GM21619 (cell line): ENCODE results near the gene ARID2.
A peak's percentile ranks its signal among the peaks of the same experiment; 100 is the strongest.

ENCODE experiments used
- ATAC-seq: cut with Tn5 transposase; IDR thresholded peaks from one replicate; pipeline ENCODE4 v1.9.1; 2021; ENCODE audit not compliant: unreplicated experiment

The ARID2 gene

DNA sequence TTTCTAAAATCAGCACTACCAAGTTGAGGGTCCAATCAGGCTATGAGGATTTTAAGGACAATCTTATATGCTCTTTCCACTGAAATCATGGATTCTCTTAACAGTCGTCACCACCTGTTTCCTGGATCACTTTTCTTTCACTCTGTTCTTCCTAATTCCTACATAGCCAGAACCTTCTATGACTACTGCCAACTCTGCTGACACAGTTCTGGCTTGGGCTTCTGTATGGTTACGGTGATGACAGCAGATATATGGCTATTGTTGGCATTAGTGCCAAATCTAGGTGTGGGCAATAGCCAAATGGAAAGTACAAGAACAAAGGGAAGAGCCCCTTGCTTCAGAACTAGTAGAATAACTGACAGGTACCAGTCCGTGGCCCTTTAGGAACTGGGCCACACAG lies 124.0 kb downstream of the ARID2 start:
- ATAC-seq, result no peak

- no peak for ATAC-seq
Observed at GRCh38 chr12:45863332-45863731, 133.8 kb downstream of the ARID2 start.

DNA sequence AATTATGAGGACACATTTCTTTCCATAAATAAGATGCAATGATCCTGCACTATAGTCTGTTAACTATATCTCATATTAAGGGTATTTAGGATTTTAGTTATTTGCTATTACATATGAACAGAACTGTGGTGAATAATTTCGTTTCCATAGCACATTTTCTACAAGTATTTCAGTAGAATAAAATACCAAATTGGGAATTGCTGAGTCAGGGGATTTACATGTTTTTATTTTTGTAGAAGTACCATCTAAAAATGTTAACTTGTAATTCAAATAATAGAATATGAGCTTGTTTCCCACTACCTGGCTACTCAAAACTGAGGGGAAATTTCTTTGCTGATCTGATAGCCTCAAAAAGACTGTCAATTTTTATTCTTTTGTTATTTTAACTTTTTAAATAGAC lies 136.8 kb downstream of the ARID2 start:
- no peak for ATAC-seq

DNA sequence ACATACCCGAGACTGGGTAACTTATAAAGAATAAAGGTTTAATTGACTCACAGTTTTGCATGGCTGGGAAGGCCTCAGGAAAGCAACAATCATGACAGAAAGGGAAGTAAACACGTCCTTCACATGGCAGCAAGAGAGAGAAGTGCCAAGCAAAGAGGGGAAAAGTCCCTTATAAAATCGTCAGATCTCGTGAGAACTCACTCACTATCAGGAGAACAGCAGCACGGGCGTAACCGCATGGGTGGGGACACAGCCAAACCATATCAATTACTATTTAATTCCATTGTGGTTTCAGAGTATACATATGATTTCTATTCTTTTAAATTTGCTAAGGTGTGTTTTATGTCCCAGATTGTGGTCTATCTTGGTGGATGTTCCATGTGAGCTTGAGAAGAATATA lies 142.9 kb downstream of the ARID2 start:
- no peak for ATAC-seq

DNA sequence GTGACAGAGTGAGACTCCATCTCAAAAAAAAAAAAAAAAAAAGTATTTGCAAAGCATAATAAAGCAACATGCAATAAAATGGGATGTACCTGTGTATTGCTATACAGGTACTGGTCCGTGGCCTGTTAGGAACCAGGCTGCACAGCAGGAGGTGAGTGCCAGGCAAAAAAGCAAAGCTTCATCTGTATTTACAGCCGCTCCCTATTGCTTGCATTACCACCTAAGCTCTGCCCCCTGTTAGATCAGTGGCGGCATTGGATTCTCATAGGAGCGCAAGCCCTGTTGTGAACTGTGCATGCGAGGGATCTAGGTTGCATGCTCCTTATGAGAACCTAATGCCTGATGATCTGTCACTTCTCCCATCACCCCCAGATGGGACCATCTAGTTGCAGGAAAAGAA lies 147.6 kb downstream of the ARID2 start:
- ATAC-seq, result no peak

DNA sequence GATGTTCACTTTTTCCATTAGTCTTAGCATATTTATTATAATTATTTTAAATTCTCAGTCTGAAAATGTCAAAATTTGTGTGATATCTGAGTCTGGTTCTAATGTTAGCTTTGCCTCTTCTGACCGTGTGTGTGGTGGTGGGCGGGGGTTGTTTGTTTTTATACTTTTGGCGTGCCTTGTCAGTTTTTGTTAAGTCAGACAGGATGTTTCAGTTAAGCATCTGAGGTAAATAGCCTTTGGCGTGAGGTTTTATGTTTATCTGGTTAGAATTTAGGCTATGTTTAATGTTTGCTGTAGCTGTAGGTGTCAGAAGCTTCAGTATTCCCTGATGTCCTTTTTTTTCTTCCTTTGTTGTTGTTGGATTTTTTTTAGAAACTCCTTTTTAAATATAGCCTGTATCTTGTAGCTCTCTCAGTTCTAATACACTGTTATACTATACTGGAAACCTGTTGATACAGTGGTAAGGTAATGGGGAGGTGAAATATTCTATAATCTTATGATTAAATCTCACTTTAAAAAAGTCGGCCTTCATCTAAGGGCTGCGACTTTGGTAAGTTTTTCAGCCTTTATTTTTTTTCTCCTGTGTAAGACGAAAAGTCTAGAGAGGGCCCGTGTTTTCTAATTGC lies 149.2 kb downstream of the ARID2 start:
- no peak for ATAC-seq

- no peak for ATAC-seq
Observed at GRCh38 chr12:45879363-45879895, 149.9 kb downstream of the ARID2 start.

- no peak for ATAC-seq
Observed at GRCh38 chr12:45880533-45880932, 151.0 kb downstream of the ARID2 start.

- ATAC-seq, result no peak
Observed at GRCh38 chr12:45883187-45883586, 153.7 kb downstream of the ARID2 start.

DNA sequence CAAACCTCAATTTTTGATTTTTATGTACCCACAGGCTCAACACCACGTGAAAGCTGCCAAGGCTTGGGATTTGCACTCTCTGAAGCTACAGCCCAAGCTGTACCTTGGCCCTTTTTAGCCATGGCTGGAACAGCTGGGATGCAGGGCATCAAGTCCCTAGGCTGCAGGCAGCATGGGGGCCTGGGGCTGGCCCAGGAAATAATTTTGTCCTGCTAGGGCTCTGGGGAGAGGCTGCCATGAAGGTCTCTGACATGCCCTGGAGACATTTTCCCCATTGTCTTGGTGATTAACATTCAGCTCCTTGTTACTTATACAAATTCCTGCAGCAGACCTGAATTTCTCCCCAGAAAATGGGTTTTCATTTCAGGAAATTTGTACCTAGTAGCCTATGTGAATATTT lies 157.2 kb downstream of the ARID2 start:
- ATAC-seq, result no peak

DNA sequence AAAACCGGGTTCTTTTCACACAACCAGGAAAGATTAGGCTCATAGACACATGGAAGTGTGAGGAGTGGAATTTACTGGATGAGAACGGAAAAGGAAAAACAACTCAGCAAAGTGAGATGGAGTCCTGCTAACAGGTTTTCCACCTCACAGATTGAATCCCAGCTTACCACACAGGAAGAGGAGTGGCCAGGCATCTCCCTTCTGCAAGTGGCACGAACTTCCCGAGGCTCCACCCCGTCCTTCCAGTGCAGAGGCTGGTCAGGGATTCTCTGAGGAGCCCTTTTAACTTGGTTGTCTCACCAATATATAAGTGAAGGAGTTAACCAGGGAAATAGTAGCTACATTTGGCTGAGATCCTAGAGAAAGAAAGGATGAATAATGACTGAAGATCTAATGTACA lies 158.0 kb downstream of the ARID2 start:
- ATAC-seq, result no peak

DNA sequence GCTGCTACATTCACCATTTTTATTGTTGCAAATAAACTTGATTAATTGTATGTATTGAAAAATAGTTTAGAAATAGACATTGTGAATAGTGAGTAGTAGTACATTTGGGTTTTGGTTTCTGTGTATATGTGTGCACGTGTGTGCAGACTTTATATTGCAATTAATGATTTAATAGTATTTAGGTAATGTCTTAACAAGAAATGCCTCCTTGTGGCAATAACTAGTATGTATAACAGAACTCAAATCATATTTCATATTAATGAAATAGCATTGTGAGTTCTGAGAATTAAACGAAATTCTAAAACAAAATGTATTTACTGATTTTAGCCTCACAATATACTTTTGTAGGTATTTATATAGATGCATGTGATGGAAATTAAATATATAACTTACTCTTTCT lies 160.8 kb downstream of the ARID2 start:
- no peak for ATAC-seq

GRCh38 chr12:45893240-45893639 lies 163.7 kb downstream of the ARID2 start:
- no peak for ATAC-seq

- no peak for ATAC-seq
Observed at GRCh38 chr12:45895961-45896360, 166.5 kb downstream of the ARID2 start.

DNA sequence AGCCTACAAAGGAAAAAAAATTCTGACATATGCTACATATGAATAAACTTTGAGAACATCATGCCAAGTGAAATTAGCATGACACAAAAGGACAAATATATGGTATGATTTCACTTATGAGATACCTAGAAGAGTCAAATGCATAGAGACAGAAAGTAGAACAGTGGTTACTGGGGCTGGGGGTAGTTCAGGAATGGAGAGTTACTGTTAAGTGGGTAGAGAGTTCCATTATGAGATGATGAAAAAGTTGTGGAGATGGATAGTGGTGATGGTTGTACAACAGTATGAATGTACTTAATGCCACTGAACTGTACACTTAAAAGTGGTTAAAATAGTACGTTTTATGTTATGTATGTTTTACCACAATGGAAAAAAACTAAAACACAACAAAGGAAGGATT lies 168.6 kb downstream of the ARID2 start:
- no peak for ATAC-seq

- peak; percentile 85 for ATAC-seq
Observed at GRCh38 chr12:45907955-45908354, 178.4 kb downstream of the ARID2 start.

DNA sequence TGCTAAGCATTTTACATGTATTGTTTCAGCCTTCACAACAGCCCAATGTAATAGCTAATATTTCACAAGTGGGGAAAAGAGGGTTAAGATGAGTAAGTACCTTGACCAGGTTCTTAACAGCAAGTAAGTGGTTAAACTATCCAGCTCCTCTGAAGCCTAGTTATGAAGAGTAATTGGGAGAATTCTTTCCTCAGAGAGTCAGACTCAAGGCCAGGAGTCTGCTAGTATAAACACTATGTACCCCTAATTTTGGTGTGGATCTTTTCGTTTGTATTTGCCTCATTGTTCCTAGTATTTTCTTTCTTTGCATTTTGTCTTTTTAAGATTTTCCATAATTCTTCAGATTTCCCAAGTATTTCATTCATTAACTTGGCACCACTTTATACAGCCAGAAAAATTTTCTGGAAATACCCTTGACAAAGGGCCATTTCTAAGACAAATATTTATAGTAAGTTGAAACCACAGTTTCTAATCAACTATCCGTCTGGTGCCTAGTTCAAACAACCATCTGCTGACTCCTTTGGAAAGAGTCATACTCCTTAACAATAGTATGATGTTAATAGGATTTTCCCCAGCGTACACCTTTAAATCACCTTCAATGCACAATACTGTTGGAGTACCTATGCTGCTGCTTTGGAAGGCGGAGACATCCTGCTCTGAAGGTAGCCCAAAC lies 179.7 kb downstream of the ARID2 start:
- no peak for ATAC-seq

DNA sequence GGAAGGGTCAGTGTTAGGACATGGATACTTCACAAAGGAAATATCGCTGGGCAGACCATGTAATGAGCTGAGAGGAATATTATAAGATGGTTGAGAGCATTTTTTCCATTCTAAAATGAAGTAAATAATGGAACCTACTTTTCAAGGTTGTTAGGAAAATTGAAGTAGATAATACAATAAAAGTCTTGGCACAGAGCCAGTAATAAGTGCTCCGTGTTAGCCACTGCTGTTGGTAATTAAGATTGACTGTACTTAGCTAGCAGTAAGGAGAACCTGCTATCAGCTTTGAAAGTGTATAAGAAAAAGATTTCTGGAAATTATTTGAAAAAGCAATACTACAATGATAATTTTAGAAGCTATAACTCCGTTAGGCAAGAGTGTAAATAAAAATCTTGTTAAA lies 183.3 kb downstream of the ARID2 start:
- no peak for ATAC-seq

DNA sequence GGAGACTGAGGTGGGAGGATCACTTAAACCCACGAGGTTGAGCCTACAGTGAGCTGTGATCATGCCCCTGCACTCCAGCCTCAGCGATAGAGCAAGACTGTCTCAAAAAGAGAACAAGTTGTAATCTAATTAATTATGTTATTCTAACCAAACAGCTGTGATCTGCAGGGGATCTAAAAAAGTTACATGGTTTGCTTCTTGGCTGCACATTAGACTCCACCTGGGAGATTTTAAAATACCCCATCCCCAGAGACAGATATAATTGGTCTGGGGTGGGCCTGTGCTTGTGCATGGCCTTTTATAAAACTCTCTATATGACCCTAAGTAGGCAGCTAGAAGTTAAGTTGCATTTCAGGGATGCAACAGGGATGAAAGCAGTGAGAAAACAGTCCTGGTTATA lies 184.1 kb downstream of the ARID2 start:
- no peak for ATAC-seq

GRCh38 chr12:45914090-45914489 lies 184.6 kb downstream of the ARID2 start:
- ATAC-seq, result no peak

- no peak for ATAC-seq
Observed at GRCh38 chr12:45915405-45915804, 185.9 kb downstream of the ARID2 start.

DNA sequence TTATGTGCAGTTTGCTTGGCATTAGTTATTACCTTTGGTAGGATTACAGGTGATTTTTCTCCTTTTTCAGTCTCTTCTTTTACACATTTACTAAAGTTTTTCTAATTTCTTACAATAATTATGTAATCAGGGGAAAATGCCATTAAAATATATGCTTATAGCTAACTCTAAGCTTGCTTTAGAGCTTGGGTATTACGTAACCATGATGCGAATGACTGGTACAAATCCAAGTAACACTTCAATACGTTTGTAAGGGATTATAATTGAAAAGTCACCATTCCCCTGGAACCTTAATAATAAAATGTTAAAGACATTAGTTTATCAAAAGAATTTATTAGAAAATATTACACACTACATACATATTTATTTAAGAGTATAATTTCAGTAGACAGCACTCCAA lies 189.3 kb downstream of the ARID2 start:
- no peak for ATAC-seq

DNA sequence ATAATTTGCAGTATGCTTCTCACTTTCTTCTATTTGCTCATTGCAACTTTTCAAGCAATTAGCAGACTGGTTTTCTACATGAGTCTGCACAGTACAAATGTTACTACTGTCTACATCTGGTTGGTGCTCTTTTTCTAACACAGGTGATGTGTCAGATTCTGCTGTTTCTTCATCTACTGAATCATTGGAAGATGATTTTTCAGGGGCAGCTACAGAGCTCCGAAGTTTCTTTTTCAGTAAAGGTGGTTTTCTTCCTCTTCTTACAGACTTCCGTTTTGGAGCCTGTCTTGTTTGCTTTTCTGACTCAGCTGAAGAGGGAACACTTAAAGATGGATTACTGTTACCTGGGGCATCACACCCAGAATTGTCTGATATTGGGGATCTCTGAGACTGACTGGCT lies 198.8 kb downstream of the ARID2 start:
- ATAC-seq, result no peak
